ENCODE results near the gene OTOP1.

DNA sequence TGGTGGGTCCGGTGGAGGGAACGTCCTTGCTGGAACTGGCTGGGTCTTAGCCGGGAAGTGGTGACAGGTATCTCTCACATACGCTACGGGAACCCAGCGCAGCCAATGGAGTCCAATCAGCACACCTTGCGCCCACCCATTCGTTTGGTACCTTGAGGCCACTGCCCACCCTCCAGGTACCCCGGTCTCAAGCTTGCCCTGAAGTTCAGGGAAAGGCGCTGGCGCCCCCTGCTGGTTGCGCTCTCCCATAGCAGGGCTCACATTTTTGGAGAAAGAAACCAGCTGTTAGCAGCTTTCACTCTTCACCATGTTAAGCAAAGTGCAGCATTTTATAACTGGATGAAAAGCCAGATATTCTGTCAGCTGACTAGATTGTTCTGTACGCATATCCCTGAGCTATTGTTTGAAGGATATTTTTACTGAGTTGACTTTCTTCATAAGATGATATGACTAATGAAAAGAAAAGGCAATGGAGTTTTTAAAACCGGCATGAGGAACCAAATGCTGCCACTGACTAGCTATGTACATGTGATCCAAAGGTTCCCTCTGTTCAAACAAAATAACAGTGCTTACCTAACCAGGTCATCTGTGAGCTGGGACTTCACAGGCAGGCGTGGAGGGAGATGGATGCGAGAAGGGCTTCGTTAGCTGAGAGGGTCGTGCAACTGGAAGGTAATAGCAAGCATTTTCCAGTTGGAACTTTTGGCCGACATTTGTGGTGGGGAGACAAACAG lies 43.7 kb downstream of the OTOP1 start:
- TF ChIP-seq POLR2AphosphoS5 (IDR thresholded peaks at IDR 0.05; ENCODE audit: low read depth, low read length) (no peak), POLR2A (IDR thresholded peaks at IDR 0.05; ENCODE audit: low read depth, low read length) (no peak), POU2F2 (IDR thresholded peaks at IDR 0.05; ENCODE audit: low read depth, low read length) (no peak), PAX5 (IDR thresholded peaks at IDR 0.05; ENCODE audit: insufficient read depth, low read length, severe bottlenecking) (no peak), TAF1 (IDR thresholded peaks at IDR 0.05; ENCODE audit: low read depth, low read length) (no peak), SPI1 (IDR thresholded peaks at IDR 0.05; ENCODE audit: low read depth, low read length) (no peak)
